CD8-positive, alpha-beta memory T cell (primary cell): ENCODE data around the gene ZNF99. TPM values are rescaled to one million over a fixed set of nuclear protein-coding genes. Genes with fewer than 3 reads are reported as not detected.
"Not testable (repeated sequence)": the region's sequence is repeated elsewhere in the genome, so short reads cannot be mapped to it uniquely, and the experiment has no call there.

Experiments used
- CTCF ChIA-PET: fragments of 350-600 bp; sonication (Branson Sonifier 250); formaldehyde crosslinking; loops from one replicate; lab custom pipeline; 2021; ENCODE audit warnings: antibody characterized with exemption; lab: Charles Lee
- POLR2A ChIA-PET: fragments of 350-600 bp; sonication (Branson Sonifier 250); formaldehyde crosslinking; loops from one replicate; lab custom pipeline; 2021; ENCODE audit warnings: antibody characterized with exemption; lab: Charles Lee
- DNase-seq, 5 donors: peaks; one replicate each; pipeline versions ENCODE4 v3.0.0 to v3.0.0-alpha.2; 2020 to 2022; ENCODE audit warnings: mixed read lengths in 1 of 5
- H3K27ac ChIP-seq: one replicate; pipeline ENCODE4 v1.7.0; 2013; ENCODE audit warnings: low read depth, mild to moderate bottlenecking, low read length, moderate library complexity
- H3K27me3 ChIP-seq: 2 replicates; pipeline ENCODE4 v1.7.0; 2013; ENCODE audit warnings: low read length, mild to moderate bottlenecking; ENCODE audit not compliant: insufficient read depth, poor library complexity, severe bottlenecking
- H3K36me3 ChIP-seq: 2 replicates; pipeline ENCODE4 v1.7.0; 2013; ENCODE audit warnings: mild to moderate bottlenecking, low read length, moderate library complexity; ENCODE audit not compliant: insufficient read depth
- H3K4me1 ChIP-seq: 2 replicates; pipeline ENCODE4 v1.7.0; 2013; ENCODE audit warnings: mild to moderate bottlenecking, low read length, moderate library complexity; ENCODE audit not compliant: insufficient read depth
- H3K4me3 ChIP-seq: 2 replicates; pipeline ENCODE4 v1.7.0; 2013; ENCODE audit warnings: mild to moderate bottlenecking, low read length
- H3K9me3 ChIP-seq: 2 replicates; pipeline ENCODE4 v1.7.0; 2013; ENCODE audit warnings: mild to moderate bottlenecking, low read length
- H3K27ac Mint-ChIP-seq, 8 donors: one replicate each; pipeline ENCODE4 v1.8.0; 2020 to 2021; ENCODE audit warnings: mixed read lengths in 8 of 8, mild to moderate bottlenecking in 6 of 8, inconsistent platforms in 3 of 8, moderate library complexity in 3 of 8
- H3K27me3 Mint-ChIP-seq, 2 donors: one replicate each; pipeline ENCODE4 v1.8.0; 2020 to 2021; ENCODE audit warnings: mixed read lengths in 2 of 2, mild to moderate bottlenecking in 1 of 2, moderate library complexity in 1 of 2
- H3K36me3 Mint-ChIP-seq, 3 donors: one replicate each; pipeline ENCODE4 v1.8.0; 2020 to 2021; ENCODE audit warnings: mixed read lengths in 3 of 3, inconsistent platforms in 1 of 3, mild to moderate bottlenecking in 1 of 3
- H3K4me1 Mint-ChIP-seq, 3 donors: one replicate each; pipeline ENCODE4 v1.8.0; 2020 to 2021; ENCODE audit warnings: mixed read lengths in 3 of 3, inconsistent platforms in 1 of 3, mild to moderate bottlenecking in 1 of 3
- H3K4me3 Mint-ChIP-seq, 7 donors: one replicate each; pipeline ENCODE4 v1.8.0; 2020 to 2021; ENCODE audit warnings: mixed read lengths in 7 of 7, mild to moderate bottlenecking in 6 of 7, moderate library complexity in 4 of 7, inconsistent platforms in 2 of 7
- H3K9me3 Mint-ChIP-seq, 5 donors: one replicate each; pipeline ENCODE4 v1.8.0; 2020 to 2022; ENCODE audit warnings: mixed read lengths in 5 of 5, mild to moderate bottlenecking in 3 of 5, moderate library complexity in 2 of 5, inconsistent platforms in 1 of 5
- polyA plus RNA-seq: library from polyadenylated mRNA; unstranded; fragments of 300-500 nt; fragmentation: Illumina TruSeq; gene quantifications from one replicate; pipeline ENCODE4 v1.2.3, GENCODE V29; 2021
- total RNA-seq, 2 experiments: library from RNA; stranded (reverse); gene quantifications; one replicate each; pipeline ENCODE4 v1.2.3, GENCODE V29; 2021

The ZNF99 gene
- total and polyA plus RNA-seq, 3 experiments from 2014 or later, result not detected

DNA sequence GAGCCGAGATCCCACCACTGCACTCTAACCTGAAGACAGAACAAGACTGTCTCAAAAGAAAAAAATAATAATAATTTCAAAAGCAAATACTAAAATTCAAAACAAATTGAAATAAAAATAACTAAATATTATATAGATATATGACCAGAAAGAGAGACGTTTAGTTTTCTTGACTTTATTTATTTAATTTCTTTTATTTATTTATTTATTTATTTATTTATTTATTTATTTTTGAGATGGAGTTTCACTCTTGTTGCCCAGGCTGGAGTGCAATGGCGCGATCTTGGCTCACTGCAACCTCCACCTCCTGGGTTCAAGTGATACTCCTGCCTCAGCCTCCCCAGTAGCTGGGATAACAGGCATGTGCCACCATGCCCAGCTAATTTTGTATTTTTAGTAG, 8.9 kb upstream of the ZNF99 start:
- H3K4me1 ChIP-seq, H3K27me3 ChIP-seq, H3K36me3 ChIP-seq, H3K27ac Mint-ChIP-seq, H3K4me3 ChIP-seq, H3K9me3 ChIP-seq, H3K36me3 Mint-ChIP-seq, CTCF ChIA-PET, H3K4me1 Mint-ChIP-seq, DNase-seq, H3K27ac ChIP-seq, POLR2A ChIA-PET, H3K4me3 Mint-ChIP-seq, H3K27me3 Mint-ChIP-seq: not testable (repeated sequence)
- H3K9me3 Mint-ChIP-seq, result peaks cover 18 to 44% (median 22%) of the 10 kb centered on the region in 5 donors

- Histone ChIP-seq H3K27me3 (no peaks in the 10 kb centered on the region), H3K4me1 (no peaks in the 10 kb centered on the region), H3K9me3 (no peaks in the 10 kb centered on the region), H3K36me3 (no peaks in the 10 kb centered on the region), H3K4me3 (no peak overlapping the region), H3K27ac (no peak overlapping the region)
- Mint-ChIP-seq H3K27me3 (peaks cover 0 to 1% of the 10 kb centered on the region in 2 donors), H3K36me3 (no peaks in the 10 kb centered on the region), H3K4me3 (no peak overlapping the region), H3K9me3 (peaks cover 18 to 55% (median 33%) of the 10 kb centered on the region in 5 donors), H3K27ac (no peak overlapping the region), H3K4me1 (no peaks in the 10 kb centered on the region)
- ChIA-PET CTCF (no interaction called here), POLR2A (no interaction called here)
- no peak for DNase-seq
Observed at GRCh38 chr19:22735911-22736645, 47.9 kb downstream of the ZNF99 start.

- no peak overlapping the region for H3K27ac ChIP-seq
- no peak overlapping the region for H3K27ac Mint-ChIP-seq
- no peaks in the 10 kb centered on the region for H3K27me3 ChIP-seq
- ChIA-PET CTCF (no interaction called here), POLR2A (no interaction called here)
- H3K36me3 Mint-ChIP-seq, result no peaks in the 10 kb centered on the region
- no peaks in the 10 kb centered on the region for H3K9me3 ChIP-seq
- no peaks in the 10 kb centered on the region for H3K4me1 Mint-ChIP-seq
- DNase-seq, result no peak
- peaks cover 0 to 1% of the 10 kb centered on the region in 2 donors for H3K27me3 Mint-ChIP-seq
- H3K36me3 ChIP-seq, result no peaks in the 10 kb centered on the region
- no peaks in the 10 kb centered on the region for H3K4me1 ChIP-seq
- peaks cover 19 to 46% (median 32%) of the 10 kb centered on the region in 5 donors for H3K9me3 Mint-ChIP-seq
- H3K4me3 Mint-ChIP-seq, result no peak overlapping the region
- H3K4me3 ChIP-seq, result no peak overlapping the region
Observed at GRCh38 chr19:22733691-22734090, 50.3 kb downstream of the ZNF99 start.

- H3K36me3 Mint-ChIP-seq, POLR2A ChIA-PET, H3K27ac Mint-ChIP-seq, H3K4me3 Mint-ChIP-seq, H3K4me1 ChIP-seq, H3K4me3 ChIP-seq, H3K27me3 Mint-ChIP-seq, H3K9me3 ChIP-seq, H3K36me3 ChIP-seq, H3K27ac ChIP-seq, H3K4me1 Mint-ChIP-seq, CTCF ChIA-PET, H3K27me3 ChIP-seq, DNase-seq: not testable (repeated sequence)
- H3K9me3 Mint-ChIP-seq, result peaks cover 9 to 18% (median 13%) of the 10 kb centered on the region in 5 donors
Observed at GRCh38 chr19:22728214-22728613, 55.7 kb downstream of the ZNF99 start.

- H3K4me1 ChIP-seq, H3K4me1 Mint-ChIP-seq, H3K27me3 Mint-ChIP-seq, H3K4me3 ChIP-seq, H3K36me3 Mint-ChIP-seq, DNase-seq, H3K27ac Mint-ChIP-seq, POLR2A ChIA-PET, H3K9me3 ChIP-seq, H3K27me3 ChIP-seq, H3K27ac ChIP-seq, CTCF ChIA-PET, H3K36me3 ChIP-seq, H3K4me3 Mint-ChIP-seq: not testable (repeated sequence)
- peaks cover 9 to 18% (median 14%) of the 10 kb centered on the region in 5 donors for H3K9me3 Mint-ChIP-seq
Observed at GRCh38 chr19:22721533-22721932, 62.4 kb downstream of the ZNF99 start.

- Histone ChIP-seq H3K9me3 (no peaks in the 10 kb centered on the region), H3K36me3 (no peaks in the 10 kb centered on the region), H3K27me3 (no peaks in the 10 kb centered on the region), H3K4me1 (no peaks in the 10 kb centered on the region), H3K4me3 (no peak overlapping the region), H3K27ac (no peak overlapping the region)
- no peak overlapping the region for H3K4me3 Mint-ChIP-seq
- H3K4me1 Mint-ChIP-seq, result no peaks in the 10 kb centered on the region
- H3K27me3 Mint-ChIP-seq, result no peaks in the 10 kb centered on the region
- POLR2A ChIA-PET, result no interaction called here
- DNase-seq, result no peak
- CTCF ChIA-PET, result no interaction called here
- H3K36me3 Mint-ChIP-seq, result no peaks in the 10 kb centered on the region
- H3K9me3 Mint-ChIP-seq, result peaks cover 6 to 22% (median 11%) of the 10 kb centered on the region in 5 donors
- no peak overlapping the region for H3K27ac Mint-ChIP-seq
Observed at GRCh38 chr19:22708983-22709382, 75.0 kb downstream of the ZNF99 start.

- H3K36me3 ChIP-seq, POLR2A ChIA-PET, H3K27me3 ChIP-seq, CTCF ChIA-PET, H3K4me1 ChIP-seq, H3K9me3 ChIP-seq, H3K27ac Mint-ChIP-seq, H3K4me3 ChIP-seq, H3K4me1 Mint-ChIP-seq, H3K27ac ChIP-seq, H3K36me3 Mint-ChIP-seq, H3K27me3 Mint-ChIP-seq, DNase-seq, H3K4me3 Mint-ChIP-seq: not testable (repeated sequence)
- peaks cover 24 to 29% (median 24%) of the 10 kb centered on the region in 5 donors for H3K9me3 Mint-ChIP-seq
Observed at GRCh38 chr19:22703096-22703495, 80.9 kb downstream of the ZNF99 start.

GRCh38 chr19:22702661-22703060, 81.3 kb downstream of the ZNF99 start:
- H3K4me1 Mint-ChIP-seq, H3K27ac Mint-ChIP-seq, H3K27me3 ChIP-seq, DNase-seq, H3K27ac ChIP-seq, CTCF ChIA-PET, H3K36me3 ChIP-seq, H3K4me3 Mint-ChIP-seq, H3K27me3 Mint-ChIP-seq, H3K9me3 ChIP-seq, H3K36me3 Mint-ChIP-seq, POLR2A ChIA-PET, H3K4me1 ChIP-seq, H3K4me3 ChIP-seq: not testable (repeated sequence)
- peaks cover 23 to 31% (median 26%) of the 10 kb centered on the region in 5 donors for H3K9me3 Mint-ChIP-seq
